ENCODE results near the gene DAD1. TPM values are rescaled to one million over a fixed set of nuclear protein-coding genes. Genes with fewer than 3 reads are reported as not detected.

The DAD1 gene
- total and polyA plus RNA-seq, 2 of the 8 experiments (the other 6 are each of a cell fraction or from before 2014, with no cell fraction given) = 131 to 440 TPM

- no peak overlapping the region for H4K8ac ChIP-seq (ENCODE audit: extremely low read depth, insufficient read depth, low read length)
- H3K4me3 ChIP-seq (ENCODE audit: extremely low read depth in 1 of 4, insufficient read depth in 2 of 4, low read depth in 3 of 4, low read length in 4 of 4) = no peak overlapping the region
- no peak overlapping the region for H2BK15ac ChIP-seq (ENCODE audit: low read length)
- no peak overlapping the region for H2BK20ac ChIP-seq (ENCODE audit: low read length)
- no peak overlapping the region for H3K27ac ChIP-seq (ENCODE audit: low read depth, low read length)
- no peak overlapping the region for H2BK120ac ChIP-seq (replicated peaks; ENCODE audit: low read depth, low read length)
- no peaks in the 10 kb centered on the region; a peak in 1 of 7 replicates for H3K4me1 ChIP-seq (replicated peaks in 1 of 4; ENCODE audit: control insufficient read depth in 3 of 4, insufficient read depth in 4 of 4, low read length in 3 of 4)
- H3K27me3 ChIP-seq (replicated peaks in 1 of 4; ENCODE audit: control insufficient read depth in 3 of 4, extremely low read depth in 1 of 4, insufficient read depth in 3 of 4, low read length in 3 of 4) = no peaks in the 10 kb centered on the region
- no peak overlapping the region for H3K18ac ChIP-seq (ENCODE audit: extremely low read depth, low read length)
- no peak overlapping the region for H3K14ac ChIP-seq (ENCODE audit: insufficient read length)
- CTCF ChIA-PET (ENCODE audit: partially characterized antibody) = interaction anchor here (0.6 to 2.6 kb wide), 12 partner anchors 8 to 272 kb away, joined by 3 to 11 read pairs (median 4); no protein-coding TSS in a partner anchor
- H3K79me1 ChIP-seq (ENCODE audit: low read depth, low read length) = no peaks in the 10 kb centered on the region
- POLR2A ChIA-PET (ENCODE audit: partially characterized antibody) = no interaction called here
- no peak overlapping the region for H3K9ac ChIP-seq (replicated peaks in 1 of 4; ENCODE audit: extremely low read depth in 1 of 4, low read depth in 3 of 4, low read length in 3 of 4)
- DNase-seq (ENCODE audit: low read depth in 1 of 2, low spot score in 2 of 2) (no peak), FAIRE-seq (no peak)
- TF ChIP-seq SP2 (IDR thresholded peaks at IDR 0.05; ENCODE audit: low read length) (no peak), KDM4A (IDR thresholded peaks at IDR 0.05; ENCODE audit: low read depth, low read length, severe bottlenecking) (no peak), KDM1A (IDR thresholded peaks at IDR 0.05; ENCODE audit: borderline replicate concordance, low read length) (no peak), SAP30 (IDR thresholded peaks at IDR 0.05; ENCODE audit: insufficient read depth, insufficient replicate concordance, low read length) (no peak)
- no peak overlapping the region for H3K56ac ChIP-seq (replicated peaks; ENCODE audit: insufficient read length, low read depth, low read length)
- H3K4me2 ChIP-seq (ENCODE audit: insufficient read depth in 1 of 2, low read depth in 2 of 2, low read length in 2 of 2) = no peak overlapping the region
- no peak overlapping the region for H2BK12ac ChIP-seq (ENCODE audit: low read depth, low read length)
- no peak overlapping the region for H4K91ac ChIP-seq (replicated peaks; ENCODE audit: insufficient read length, low read length)
- no peaks in the 10 kb centered on the region for H4K20me1 ChIP-seq (replicated peaks in 1 of 2; ENCODE audit: control insufficient read depth in 1 of 2, insufficient read depth in 2 of 2, low read length in 2 of 2)
- H3K23me2 ChIP-seq (ENCODE audit: low read depth, low read length) = no peaks in the 10 kb centered on the region
- H3K23ac ChIP-seq (ENCODE audit: insufficient read length) = no peak overlapping the region
- H2AK5ac ChIP-seq (ENCODE audit: low read depth, low read length) = no peak overlapping the region
- H4K5ac ChIP-seq (ENCODE audit: insufficient read length, low read depth, low read length) = no peak overlapping the region
- H2BK5ac ChIP-seq (ENCODE audit: low read depth, low read length) = no peak overlapping the region
- H3K36me3 ChIP-seq (ENCODE audit: control insufficient read depth in 2 of 4, insufficient read depth in 4 of 4, low read length in 3 of 4) = no peaks in the 10 kb centered on the region
- WGBS, 2 experiments (ENCODE audit: extremely low coverage in 1 of 2, insufficient coverage in 1 of 2, insufficient read length in 1 of 2, insufficient replicate concordance in 2 of 2, low coverage in 1 of 2, low lambda C conversion rate in 2 of 2, missing lambda C conversion rate in 1 of 2) = 87% methylated on average over 5 of the region's 5 CpGs; no CpG with 5 or more reads in 1 of the 2 experiments
- H3K4ac ChIP-seq (replicated peaks; ENCODE audit: insufficient read length, low read depth, low read length) = no peak overlapping the region
- H2AFZ ChIP-seq (ENCODE audit: low read length) = no peak overlapping the region
- H3K79me2 ChIP-seq (ENCODE audit: control insufficient read depth in 1 of 2, insufficient read depth in 2 of 2, low read length in 2 of 2) = no peaks in the 10 kb centered on the region
- H3K9me3 ChIP-seq (ENCODE audit: insufficient read depth in 2 of 2, low read depth in 1 of 2, low read length in 1 of 2) = no peaks in the 10 kb centered on the region
Measured at GRCh38 chr14:22531451-22532344, 57.3 kb downstream of the DAD1 start.
